Osteocyte (in vitro differentiated cells): ENCODE measurements around the gene SEMA6B. TPM values are rescaled to one million over a fixed set of nuclear protein-coding genes. Genes with fewer than 3 reads are reported as not detected.

Experiments
- DNase-seq: peaks from one replicate; pipeline ENCODE4 v3.0.0; 2021; ENCODE audit warnings: mixed read lengths; ENCODE audit not compliant: unreplicated experiment; ENCODE audit errors: extremely low spot score
- H3K27ac Mint-ChIP-seq: one replicate; pipeline ENCODE4 v1.8.0; 2021; ENCODE audit warnings: mild to moderate bottlenecking, mixed read lengths; ENCODE audit not compliant: unreplicated experiment
- H3K27me3 Mint-ChIP-seq: one replicate; pipeline ENCODE4 v1.8.0; 2021; ENCODE audit warnings: mixed read lengths; ENCODE audit not compliant: unreplicated experiment
- H3K36me3 Mint-ChIP-seq: one replicate; pipeline ENCODE4 v1.8.0; 2021; ENCODE audit warnings: mixed read lengths; ENCODE audit not compliant: unreplicated experiment
- H3K4me1 Mint-ChIP-seq: one replicate; pipeline ENCODE4 v1.8.0; 2021; ENCODE audit warnings: mixed read lengths; ENCODE audit not compliant: unreplicated experiment
- H3K4me3 Mint-ChIP-seq: one replicate; pipeline ENCODE4 v1.8.0; 2021; ENCODE audit warnings: mild to moderate bottlenecking, moderate library complexity, mixed read lengths; ENCODE audit not compliant: unreplicated experiment
- H3K9me3 Mint-ChIP-seq: one replicate; pipeline ENCODE4 v1.8.0; 2021; ENCODE audit warnings: mixed read lengths; ENCODE audit not compliant: unreplicated experiment
- total RNA-seq: library from RNA; stranded (reverse); gene quantifications from 2 replicates; pipeline ENCODE4 v1.2.1, GENCODE V29; 2021
- TF ChIP-seq, protein P1 (sequence below): fragments of 200-600 bp; sonication (generic); IDR thresholded peaks from 2 replicates; pipeline ENCODE4 v1.5.0; 2021; ENCODE audit warnings: antibody characterized with exemption, mild to moderate bottlenecking, moderate library complexity

SEMA6B gene
- total RNA-seq, 1 donor from 2014 or later = 6.2 TPM

DNA sequence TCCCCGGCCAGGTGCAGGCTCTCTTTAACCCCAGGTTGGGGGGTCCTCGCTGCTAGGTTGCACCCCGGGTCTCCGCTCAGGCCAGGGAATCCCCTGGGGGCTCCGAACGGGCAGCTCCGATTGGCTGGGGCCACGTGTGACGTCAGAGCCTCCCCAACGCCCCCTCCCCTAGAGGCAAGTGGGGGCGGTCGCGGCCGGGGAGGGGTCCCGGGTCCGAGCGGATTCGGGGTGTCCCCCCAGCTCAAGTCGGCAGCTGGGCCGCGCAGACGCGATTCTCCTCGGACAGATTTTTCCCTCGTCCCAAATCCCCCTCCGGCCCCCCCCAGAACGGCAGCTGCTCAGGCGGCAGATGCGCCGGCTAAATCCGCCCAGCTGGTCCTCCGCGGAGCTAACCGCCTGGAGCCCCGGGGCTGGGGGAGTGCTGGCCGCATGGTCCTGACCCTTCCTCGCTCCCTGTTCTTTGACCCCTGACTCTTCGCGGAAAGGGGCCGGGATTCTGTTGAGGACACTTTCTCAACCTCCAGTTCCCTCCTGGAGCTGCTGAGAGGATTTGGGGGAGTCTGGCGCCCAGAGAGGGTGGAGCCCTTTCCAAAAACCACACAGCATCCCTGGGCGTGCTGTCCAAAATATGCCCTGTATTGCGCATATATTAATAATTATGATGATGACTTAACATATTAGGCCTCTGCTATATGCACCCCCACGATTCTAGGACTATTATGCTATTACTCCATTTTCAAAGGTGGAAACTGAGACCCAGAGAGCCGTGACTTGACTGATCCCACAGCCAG lies 25.4 kb upstream of the SEMA6B start:
- Mint-ChIP-seq H3K9me3 (no peaks in the 10 kb centered on the region), H3K36me3 (no peaks in the 10 kb centered on the region), H3K27me3 (peaks cover 17% of the 10 kb centered on the region), H3K27ac (no peak overlapping the region), H3K4me3 (peak overlapping the region; percentile 67), H3K4me1 (peaks cover 15% of the 10 kb centered on the region)
- TF ChIP-seq, protein P1, sequence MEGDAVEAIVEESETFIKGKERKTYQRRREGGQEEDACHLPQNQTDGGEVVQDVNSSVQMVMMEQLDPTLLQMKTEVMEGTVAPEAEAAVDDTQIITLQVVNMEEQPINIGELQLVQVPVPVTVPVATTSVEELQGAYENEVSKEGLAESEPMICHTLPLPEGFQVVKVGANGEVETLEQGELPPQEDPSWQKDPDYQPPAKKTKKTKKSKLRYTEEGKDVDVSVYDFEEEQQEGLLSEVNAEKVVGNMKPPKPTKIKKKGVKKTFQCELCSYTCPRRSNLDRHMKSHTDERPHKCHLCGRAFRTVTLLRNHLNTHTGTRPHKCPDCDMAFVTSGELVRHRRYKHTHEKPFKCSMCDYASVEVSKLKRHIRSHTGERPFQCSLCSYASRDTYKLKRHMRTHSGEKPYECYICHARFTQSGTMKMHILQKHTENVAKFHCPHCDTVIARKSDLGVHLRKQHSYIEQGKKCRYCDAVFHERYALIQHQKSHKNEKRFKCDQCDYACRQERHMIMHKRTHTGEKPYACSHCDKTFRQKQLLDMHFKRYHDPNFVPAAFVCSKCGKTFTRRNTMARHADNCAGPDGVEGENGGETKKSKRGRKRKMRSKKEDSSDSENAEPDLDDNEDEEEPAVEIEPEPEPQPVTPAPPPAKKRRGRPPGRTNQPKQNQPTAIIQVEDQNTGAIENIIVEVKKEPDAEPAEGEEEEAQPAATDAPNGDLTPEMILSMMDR = no peak
- no peak for DNase-seq

DNA sequence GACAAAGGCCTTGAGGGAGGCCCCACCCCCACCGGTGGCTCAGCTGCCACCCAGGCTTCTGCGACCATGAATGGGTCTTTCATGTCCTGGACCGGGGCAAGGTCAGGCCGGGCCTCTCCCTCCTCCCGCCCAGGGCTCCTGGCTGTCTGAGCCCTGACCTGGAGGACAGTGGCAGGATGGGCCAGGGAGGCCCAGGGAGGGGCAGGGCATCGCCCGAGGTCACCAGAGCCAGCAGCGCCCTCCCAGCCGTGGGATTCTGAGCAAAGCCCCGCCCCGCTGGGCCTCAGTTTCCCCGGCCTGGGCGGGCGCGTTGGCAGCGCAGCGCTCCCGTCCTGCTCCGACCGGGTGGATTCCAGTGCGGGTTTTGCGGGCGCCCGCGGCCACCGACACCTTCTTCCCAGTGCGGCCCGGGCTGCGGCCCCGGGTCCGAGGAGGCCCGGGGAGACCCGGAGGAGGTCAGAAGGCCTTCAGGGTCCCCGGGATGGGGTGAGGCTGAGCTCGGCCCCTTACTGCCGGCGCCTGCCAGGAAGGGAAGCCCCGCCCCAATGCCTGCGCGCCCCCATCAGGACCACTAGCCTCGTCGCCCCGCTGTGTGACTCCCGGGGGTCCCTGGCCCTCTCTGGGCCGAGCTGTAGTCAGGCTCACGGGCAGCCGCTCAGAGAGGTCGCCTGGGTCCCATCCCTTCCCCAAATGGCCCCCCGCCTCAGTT lies 24.6 kb upstream of the SEMA6B start:
- Mint-ChIP-seq H3K27ac (no peak overlapping the region), H3K4me1 (peaks cover 15% of the 10 kb centered on the region), H3K9me3 (no peaks in the 10 kb centered on the region), H3K27me3 (peaks cover 18% of the 10 kb centered on the region), H3K36me3 (no peaks in the 10 kb centered on the region), H3K4me3 (peak overlapping the region; percentile 38)
- TF ChIP-seq, protein P1 = no peak
- DNase-seq = no peak

DNA sequence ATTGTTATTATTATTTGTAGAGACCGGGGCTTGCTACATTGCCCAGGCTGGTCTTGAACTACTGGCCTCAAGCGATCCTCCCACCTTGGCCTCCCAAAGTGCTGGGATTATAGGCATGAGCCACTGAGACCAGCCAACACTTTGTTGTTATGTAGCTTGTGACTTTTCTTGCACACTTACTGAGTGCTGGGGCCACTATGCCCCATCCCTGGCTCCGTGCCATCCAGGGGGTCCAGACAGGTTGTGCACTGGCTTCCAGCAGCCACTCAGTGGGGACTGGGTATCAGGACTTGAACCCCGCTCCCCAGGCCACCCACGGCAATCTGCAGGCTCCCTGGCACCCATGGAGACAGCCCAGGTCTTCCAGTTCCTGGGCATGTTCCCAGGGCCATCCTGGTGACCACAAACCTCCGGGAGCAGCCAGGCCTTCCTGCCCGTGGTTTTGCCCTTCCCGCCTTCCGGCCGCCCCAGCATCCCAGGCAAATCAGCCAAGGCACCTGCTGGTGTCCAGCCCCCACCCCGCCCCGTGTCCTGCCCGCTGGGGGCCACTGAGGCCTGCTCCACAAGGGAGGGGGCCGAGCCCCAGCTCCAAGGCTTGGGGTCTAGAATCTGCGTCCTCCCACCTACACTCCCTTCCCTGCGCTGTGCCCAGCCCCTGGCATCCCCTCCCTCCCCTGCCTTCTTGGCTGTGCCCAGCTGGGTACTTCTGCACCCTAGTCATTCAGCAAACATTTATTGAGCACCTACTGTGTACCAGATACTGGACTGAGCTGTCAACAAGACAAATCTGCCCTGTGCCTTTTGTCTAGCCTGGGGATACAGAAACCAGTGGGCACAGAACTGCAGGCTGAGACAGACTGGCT lies 23.7 kb upstream of the SEMA6B start:
- TF ChIP-seq, protein P1 = no peak
- Mint-ChIP-seq H3K4me3 (peak overlapping the region; percentile 40), H3K9me3 (no peaks in the 10 kb centered on the region), H3K27me3 (peaks cover 18% of the 10 kb centered on the region), H3K4me1 (peaks cover 19% of the 10 kb centered on the region), H3K27ac (no peak overlapping the region), H3K36me3 (no peaks in the 10 kb centered on the region)
- no peak for DNase-seq

DNA sequence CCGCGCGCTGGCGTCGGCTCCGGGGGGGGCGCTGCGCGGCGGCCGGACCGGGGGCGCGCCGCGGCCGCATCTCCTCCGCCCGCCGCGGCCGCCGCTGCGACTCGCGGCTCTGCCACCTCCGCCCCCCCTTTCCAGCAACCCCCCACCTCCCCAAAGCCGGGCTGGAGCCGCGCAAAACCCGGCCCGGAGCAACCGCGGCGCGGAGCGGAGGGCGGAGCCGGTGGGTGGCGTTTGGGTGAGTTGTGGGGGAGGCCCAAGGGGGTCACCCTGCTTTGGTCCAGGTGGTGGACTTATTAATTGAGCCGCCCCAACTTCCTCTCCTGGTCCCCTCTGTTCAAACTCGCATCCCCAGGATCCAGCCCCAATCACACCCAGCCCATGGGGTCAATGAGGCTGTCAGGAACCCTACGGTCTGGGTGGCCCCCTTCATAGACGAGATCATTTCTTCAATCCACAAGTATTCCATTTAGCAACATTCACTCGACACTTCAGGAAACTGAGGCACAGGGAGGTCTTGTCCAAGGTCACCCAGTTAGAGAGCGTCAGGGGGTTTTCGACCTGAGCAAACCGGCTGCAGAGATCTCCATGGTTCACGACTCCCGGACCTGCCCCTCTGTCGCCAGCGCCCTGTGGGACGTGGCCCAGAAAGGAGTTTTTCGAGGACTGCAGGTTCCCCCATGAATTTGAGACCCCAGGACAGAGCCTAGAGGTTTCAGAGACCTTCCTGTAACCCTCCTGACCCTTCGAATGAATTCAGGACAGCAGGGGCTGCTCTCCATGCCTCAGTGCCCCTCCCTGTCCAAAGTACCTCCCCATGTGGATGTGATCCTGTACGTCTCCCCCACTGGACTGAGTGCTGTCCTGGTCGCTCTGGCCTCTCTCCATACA lies 22.4 kb upstream of the SEMA6B start:
- H3K27ac Mint-ChIP-seq = no peak overlapping the region

More for the DNA sequence above, 22.4 kb upstream of the SEMA6B start:
- Mint-ChIP-seq H3K4me1 (peaks cover 23% of the 10 kb centered on the region), H3K9me3 (no peaks in the 10 kb centered on the region), H3K36me3 (no peaks in the 10 kb centered on the region), H3K4me3 (peak overlapping the region; percentile 65), H3K27me3 (peaks cover 18% of the 10 kb centered on the region)
- no peak for DNase-seq
- TF ChIP-seq, protein P1 = no peak
